Renal pelvis (tissue), 4 donors: ENCODE results near the gene MFSD6. TPM values are rescaled to one million over a fixed set of nuclear protein-coding genes. Genes with fewer than 3 reads are reported as not detected.
"Not testable (repeated sequence)": the region's sequence is repeated elsewhere in the genome, so short reads cannot be mapped to it uniquely, and the experiment has no call there.

ENCODE experiments used
- DNase-seq: peaks from one replicate; pipeline ENCODE4 v3.0.0-alpha.2; 2013
- polyA plus RNA-seq, 3 donors: library from polyadenylated mRNA; unstranded; fragments of 120-200 nt; gene quantifications; one replicate each; pipeline ENCODE4 v1.2.1, GENCODE V29; 2013; ENCODE audit not compliant: insufficient read length in 3 of 3

The MFSD6 gene
- polyA plus RNA-seq, 3 donors: 12.9 to 16.1 (median 13.7) TPM

DNA sequence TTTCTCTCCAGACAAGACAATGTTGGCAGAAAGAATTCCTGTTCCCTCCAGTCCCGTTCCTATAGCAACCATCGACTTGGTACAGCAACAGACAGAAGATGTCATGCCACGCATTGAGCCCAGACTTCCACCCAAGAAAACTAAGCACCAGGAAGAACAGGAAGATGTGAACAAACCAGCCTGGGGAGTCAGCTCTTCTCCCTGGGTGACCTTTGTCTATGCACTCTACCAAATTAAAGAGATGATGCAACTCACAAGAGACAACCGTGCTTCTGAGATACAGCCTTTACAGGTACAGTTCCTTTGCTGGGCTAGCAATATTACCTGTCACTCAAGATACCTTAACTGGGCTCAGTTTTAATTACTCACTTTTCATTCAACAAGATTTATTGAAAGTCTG, 89.3 kb downstream of the MFSD6 start:
- no peak for DNase-seq

DNA sequence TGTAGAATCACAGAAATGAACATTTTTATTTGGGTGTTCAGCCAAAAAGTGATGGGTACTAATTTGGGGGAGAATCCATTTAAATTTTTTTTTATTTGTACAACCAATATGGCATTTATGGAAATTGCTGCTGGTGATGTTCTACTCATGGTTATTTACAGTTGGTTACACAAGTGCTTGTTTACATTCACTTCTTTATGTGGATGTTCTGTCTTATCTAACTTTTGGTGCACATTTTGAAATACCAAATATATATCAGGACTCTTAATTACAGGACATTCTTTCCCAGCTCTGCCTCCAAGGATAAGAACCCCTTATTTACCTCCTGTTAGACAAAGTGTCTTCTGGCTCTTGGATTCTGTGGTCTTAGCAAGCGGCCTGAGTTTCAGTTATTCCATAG, 91.1 kb downstream of the MFSD6 start:
- no peak for DNase-seq

DNA sequence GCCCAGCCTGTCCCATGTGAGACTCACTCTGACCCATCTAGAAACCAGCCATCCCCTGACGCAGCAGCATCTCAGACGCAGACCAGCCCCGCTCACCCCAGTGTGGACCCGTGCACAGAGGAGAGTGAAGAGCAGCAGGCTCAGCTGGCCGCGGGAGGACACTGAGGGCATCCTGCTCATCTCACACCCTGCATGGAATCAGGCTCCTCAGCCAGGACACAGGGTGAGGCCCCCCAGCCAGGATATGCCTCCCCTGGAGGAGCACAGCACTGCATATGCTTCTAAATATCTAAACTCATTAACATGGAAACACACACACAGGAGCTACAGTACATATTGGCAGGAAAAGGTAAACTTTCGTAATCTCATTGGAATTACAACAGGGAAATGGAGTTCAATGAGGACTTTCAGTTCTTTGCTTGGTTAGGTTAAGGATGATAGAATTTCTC, 91.9 kb downstream of the MFSD6 start:
- DNase-seq: no peak

DNA sequence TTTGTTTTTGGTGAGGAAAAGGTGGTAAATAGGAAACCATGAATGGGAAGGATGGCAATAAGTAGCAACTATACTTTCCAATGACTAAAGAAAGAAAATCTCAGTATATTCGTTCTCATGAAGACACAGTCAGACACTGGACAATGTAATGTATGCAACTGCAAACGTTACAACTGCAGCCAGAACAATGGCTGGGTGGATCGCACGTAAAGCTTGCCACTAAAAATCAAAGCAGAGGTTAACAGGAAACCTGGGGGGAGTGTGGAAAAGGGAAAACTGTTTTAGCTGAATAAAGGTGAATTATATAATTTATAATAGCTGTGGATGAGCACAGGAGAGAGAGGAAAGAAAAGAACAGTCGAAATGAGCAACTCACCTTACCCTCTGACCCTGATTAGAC, 93.1 kb downstream of the MFSD6 start:
- no peak for DNase-seq

DNA sequence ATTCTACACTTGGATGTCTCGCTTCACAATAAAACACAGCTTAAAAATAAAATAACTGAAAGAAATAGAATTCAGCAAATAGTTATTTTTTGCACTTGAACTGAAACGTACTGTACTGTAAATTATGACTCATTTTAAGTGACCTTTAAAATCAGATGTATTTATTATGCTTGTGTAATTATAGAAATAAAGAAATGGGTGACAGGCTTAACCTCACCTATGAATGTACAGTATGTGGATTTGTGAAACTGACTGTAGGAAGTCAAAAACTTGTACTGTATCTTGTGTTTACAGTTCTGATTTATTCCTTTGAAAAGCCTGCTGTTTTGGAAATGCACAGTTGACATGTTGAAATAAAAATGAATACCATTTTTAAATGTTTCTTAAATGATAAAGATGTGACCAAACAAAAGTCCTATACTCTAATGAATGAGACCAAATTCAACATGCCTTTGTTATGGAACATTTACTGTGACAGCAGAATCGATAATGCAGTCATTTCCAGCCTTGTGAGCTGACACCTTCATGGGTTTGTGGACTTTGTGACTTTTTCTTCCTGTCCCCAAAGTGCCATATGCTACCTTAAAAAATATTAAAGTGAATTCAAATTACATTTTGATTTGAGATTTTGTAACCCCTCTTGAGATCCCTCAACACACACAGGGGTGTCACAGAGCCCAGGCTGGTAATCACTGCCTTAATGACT, 93.7 kb downstream of the MFSD6 start:
- DNase-seq: no peak

DNA sequence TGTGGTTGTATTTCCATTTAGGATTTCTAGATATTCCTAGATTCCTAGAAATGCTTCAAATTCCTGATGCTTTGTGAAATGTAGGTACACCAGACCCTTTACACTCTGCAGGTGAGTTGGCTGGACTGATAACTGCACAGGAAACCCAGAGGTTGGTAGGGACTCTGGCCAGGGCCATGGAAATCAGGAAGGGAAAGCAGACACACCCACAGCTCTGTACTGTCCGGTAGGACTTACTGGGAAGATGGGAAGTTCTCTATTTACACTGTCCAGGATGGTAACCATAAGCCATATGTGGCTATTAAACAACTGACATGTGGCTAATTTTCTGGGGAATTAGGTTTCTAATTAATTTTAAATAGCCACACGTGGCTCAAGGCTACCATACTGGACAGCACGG, 94.9 kb downstream of the MFSD6 start:
- no peak for DNase-seq

DNA sequence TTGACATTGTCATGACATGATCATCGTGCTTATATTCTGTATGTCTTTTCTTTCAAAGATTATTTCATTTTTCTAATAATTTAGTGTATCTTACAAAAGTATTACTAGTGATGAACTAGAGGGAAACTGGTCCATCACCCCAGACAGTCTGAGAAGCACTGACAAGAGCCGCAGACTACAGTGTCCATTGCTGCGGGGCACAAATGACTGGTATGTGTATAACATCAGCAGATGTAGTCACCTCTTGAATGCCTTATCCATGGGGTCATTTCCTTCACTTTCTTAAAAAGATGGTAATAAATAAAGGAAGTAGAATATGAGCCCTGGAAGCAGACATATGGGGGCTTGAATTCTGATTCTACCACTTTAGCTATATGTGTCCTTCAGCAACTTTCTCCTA, 96.8 kb downstream of the MFSD6 start:
- no peak for DNase-seq

DNA sequence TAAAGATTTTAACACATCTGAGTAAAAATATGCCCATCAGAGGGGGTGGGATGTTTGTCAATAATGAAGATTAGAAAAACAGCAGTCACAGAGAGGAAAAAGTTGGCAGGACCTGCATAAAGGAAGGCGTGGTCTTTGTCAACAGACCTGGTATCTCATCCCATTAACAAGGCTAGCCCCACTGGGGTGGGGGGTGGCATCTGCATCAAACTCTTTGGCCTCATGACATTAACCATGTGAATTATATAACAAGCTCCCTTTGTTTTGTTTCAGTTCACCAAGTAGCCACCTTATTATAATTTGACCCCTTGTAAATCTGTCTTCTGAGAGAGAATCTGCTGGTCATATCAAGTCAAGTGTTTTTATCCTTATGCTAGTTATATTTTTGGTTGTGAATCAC, 97.5 kb downstream of the MFSD6 start:
- DNase-seq: no peak

DNA sequence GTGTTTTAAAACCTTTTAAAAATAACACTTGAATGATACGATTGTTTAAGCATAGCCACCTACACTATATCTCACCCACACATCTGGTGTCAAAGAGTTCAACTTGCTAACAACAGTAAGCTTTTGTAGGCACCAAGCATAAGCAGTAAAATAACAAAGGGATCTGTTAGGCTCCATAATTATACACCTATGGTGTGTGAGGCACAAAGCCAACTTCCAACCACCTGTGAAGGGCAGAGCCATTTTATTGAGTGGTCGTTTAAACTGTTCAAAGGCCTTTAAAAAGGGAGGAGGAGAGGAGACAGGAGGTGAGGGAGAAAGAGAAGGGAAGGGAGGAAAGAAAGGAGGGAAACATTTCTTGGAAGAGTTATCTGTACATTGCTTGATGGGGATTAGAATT, 98.5 kb downstream of the MFSD6 start:
- DNase-seq: no peak

DNA sequence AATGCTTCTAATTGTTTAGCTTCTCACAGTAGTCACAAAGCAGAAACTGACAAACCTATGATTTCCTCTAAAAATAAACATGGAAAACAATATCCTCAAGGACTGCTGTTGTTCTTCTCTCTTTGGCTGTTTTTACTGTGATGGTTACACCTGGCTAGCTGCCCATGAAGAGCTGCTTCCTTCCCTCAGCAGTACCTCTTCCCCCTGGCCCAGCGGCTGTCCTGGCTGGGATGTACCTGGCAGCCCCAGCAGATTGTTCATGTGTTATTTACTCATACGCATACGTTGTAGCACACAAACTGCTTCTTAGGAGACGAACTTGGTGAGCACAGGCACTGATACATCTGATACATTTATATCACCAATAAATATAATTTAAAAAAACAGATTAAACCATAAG, 99.0 kb downstream of the MFSD6 start:
- no peak for DNase-seq

DNA sequence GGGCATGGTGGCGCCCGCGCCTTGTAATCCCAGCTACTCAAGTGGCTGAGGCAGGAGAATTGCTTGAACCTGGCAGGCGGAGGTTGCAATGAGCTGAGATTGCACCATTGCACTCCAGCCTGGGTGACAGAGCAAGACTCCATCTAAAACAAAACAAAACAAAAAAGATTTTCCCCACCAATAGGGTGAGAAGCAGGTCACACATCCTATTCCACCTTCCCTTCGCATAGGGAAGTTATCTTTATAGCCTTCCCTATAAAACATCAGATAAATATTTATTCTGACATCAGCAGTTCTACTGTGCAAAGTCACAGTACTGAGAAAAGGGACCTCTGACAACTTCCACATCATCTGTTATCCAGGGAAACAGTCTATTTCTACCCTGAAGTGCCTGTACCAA, 101.7 kb downstream of the MFSD6 start:
- DNase-seq: not testable (repeated sequence)

DNA sequence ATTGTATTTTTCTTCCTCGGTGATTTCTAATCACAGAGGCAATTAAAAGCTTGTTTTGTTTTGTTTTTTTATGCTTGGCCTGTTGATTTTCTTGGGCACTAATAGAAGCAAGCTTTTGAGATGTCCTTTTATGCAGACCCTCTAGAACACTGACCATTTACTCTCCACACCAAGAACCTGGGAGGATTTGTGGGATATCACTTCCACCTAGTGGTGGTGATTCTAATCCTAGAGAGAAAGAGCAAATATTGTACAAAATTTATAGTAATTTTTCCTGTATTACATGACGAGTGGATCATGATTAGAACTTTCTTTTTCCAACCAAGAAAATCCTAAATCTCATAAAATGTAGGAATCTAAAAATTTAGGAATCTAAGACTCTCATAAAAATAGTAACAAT, 102.9 kb downstream of the MFSD6 start:
- DNase-seq: peak; percentile 14

DNA sequence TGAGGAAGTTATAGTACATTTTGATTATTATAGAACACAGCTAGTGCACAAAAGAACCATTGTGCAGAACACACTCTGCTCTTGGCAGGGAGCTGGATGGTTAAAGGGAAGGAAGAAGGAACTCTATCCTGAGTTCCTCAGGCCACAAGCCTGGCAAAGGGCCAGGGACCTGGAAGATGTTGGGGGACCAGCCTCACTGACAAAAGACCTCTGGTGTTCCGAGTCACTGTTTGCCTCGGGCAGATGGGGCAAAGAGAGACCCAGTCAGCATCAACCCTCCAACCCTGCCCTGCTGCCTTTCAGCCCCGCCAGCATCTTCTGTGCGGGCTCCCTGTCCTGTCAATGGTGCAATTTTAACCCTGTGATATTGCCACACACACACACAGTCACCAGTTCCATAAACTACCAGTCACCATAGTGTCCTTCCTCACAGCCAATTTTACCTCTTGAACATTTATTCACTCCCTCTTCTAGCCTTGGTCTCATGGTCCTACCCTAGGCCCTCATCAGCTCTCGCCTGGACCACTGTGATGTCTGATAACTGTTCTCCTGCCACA, 104.5 kb downstream of the MFSD6 start:
- no peak for DNase-seq

DNA sequence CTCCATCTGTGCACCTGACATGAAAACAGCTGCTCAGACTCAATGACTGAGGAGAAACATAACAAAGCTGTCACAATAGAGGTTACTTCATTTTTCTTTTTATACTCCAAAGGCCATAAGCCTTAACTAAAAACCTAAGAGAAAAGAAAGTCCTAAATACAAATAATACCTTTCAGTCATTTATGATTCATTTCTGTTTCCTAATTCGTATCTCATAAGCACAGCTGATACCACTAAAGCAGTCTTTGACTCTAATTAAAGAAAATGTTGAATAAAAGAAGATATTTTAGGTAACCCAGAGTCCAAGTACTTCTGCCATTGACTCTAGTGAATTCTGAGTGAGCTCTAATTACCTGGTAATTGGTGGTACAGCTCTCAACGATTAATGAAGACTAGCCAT, 105.7 kb downstream of the MFSD6 start:
- DNase-seq: no peak

DNA sequence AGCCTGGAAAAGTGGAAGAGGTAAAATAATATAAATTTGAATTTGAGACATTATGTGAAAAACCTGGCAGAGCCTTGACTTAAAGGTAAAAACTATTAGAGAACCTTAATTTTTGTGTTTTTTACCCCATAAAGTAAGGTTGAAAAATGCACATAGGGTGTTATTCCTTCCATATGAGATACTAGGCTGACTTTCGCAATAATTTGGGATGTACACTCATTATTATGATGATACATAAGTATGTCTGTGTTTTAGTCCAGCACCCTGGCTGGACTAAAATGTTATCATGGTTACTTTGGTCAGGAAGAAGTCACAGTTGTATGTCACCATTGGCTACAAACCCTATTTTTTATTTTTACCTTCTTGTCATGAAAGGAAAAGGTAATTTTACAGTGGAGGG, 106.5 kb downstream of the MFSD6 start:
- no peak for DNase-seq

DNA sequence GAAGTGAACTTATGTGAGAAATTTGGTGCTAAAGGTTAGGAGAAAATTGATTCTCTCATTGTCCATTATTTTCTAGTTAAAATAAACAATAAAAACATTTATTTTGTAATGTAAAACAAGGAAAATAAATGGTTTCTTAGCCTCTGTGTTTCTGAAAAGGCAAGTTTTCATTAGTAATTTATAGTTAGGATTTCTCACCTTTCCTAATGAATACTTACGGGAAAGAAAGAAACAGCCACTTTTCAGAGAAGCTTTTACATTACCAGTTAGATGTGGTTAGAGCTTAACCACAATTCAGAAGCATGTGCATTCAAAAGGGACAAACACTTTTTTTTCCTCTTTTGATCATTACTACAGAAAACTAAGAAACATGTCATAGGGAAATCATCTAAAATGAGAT, 107.5 kb downstream of the MFSD6 start:
- no peak for DNase-seq

DNA sequence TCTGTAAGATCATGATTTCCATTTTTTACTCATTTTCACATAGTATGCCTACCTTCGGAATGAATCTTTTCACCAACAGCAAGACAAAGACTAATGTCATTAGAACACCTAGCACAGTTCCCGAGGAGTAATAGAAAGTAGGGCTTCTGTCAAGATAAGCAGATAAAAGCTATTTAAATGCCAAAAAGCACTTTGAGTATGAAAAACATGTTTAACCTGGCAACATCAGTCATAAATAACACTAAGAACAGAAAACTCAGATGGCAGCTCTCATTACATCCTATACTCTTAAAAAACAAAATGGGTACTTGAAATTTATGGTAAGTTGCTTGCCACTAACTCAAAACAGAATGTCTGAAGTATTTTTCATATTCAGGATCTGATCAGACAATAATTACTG, 109.3 kb downstream of the MFSD6 start:
- DNase-seq: no peak

DNA sequence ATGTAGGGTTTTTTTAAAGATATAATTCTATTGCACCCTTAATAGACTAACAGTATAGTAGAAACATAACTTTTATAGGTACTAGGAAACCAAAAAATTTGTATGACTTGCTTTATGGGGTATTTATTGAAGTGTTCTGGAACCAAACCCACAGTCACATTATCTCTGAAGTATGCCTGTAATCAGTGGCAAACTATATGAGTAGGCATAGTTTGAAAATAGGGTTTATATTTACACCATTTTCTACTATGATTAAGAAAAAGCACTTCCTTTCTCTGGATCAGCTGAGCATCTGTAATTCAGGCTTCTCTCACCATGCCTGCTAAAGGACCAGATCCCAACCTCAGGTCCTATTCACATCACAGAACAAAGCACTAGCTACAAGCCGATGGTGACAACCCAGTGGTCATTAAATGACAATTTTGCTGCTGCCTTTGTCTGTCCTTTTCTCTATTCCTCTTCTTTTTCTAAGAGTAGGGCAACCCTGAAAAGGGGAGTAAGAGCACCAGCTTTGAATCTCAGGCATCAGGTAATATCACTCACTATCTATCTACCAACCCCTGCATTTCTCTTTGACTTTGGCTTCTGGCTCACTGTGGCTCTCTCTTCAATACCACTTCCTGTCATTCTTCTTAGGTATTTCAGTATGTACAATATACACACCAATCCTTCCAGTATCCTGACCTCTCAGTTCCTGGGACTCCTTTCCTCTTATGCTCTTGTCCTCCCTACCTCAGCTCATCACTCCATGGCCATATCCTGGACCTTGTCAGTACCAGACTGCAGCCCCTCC, 112.0 kb downstream of the MFSD6 start:
- no peak for DNase-seq

DNA sequence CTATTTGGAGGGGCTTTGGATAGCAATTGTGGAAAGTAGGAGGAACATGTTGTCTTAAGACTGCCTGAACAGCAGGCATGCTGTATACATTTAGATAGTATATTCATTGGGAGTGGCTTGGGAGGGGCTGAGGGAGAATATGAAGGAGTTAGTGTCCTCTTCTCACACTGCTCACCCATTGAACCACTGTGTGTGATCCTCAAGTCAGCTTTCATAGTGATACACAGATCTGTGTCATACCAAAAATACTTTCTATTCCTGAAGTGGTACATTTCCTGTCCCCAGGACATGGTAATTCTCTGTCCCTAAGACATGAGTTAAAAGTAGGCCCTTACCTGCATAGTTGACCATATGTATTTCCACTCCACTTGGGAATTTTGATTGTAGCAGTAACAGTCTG, 116.8 kb downstream of the MFSD6 start:
- DNase-seq: no peak

DNA sequence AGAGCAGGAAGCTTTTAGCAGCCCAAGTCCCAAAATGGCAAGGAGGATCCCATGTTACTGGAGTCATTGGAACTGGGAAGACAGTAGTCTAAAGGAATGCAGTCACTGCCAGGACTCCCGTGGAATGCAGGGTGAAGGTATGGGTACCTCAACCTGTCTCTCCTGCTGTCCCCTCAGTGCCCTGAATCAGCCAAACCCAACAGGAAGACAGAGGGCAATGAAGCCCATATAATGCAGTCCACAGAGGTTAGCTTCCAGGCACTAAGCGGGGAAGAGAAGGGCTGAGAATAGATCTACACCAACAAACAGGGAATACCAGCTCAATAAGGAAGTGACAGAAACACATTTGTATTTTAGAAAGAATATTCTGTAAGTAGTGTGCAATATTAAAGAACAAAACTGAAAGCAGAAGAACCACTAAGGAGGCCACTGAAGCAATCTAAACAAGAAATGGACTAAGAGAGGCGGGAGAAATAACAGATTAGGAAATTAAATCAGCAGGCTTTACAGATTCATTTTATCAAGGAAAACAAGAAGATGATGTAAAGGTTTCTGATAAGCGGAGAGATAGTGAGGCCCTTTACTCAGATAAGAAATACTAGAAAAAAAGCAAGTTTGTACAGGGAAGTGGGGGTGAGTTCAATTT, 118.1 kb downstream of the MFSD6 start:
- DNase-seq: no peak

DNA sequence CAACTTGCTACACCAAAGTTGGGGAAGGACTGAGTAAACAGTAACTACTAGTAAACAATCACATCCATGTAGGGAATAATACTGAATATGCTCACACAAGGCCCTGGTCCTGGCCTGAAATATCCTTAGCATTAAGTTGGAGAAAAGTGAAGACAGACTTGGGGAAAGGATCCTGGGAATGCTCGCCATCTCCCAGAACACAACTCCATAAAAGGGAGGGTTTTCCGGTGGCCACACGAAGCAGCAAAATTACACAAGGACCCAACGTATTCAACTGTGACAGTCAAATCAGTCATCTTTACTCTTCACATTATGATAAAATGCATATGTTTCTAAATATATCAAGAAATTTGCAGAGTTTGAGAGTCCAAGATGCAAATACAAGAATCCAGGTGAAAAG, 119.1 kb downstream of the MFSD6 start:
- DNase-seq: no peak

DNA sequence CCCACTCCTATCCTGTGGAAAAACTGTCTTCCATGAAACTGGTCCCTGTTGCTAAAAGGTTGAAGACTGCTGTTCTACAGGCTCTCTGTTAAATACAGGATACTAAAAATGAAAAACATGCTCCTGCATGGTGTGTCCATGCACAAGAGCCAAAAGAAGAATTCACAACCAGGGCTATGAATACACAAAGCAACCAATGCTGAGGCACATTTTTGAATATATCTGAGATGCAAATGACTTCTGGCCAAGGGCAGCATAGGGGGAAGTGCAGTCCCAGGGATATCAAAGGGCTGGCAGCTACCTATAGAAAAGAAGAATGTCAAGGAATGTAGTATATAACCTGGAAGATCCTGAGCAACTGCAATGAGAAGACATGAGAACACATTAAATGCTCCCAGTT, 119.8 kb downstream of the MFSD6 start:
- no peak for DNase-seq

DNA sequence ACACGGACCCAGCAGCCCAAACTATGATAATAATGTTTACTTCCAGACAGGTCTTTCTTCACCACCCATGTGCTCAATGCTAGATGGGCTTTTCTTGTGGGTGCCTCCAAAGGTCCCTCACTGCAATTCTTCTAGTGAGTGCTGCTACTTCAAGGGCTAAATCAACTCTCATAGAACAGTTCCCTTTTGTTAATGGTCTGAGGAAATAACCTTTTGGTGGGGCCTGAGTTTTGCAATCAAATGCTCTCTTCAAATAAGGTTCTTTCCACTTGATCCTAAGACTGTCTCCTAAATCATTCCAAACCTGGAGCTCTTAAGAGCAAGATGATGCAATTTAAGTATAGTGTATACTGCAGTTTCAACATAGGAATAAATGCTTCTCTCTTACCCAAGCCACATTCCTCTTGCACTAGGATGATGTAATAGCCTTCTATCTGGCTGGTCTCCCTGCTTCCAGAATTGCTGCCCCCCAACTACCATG, 120.4 kb downstream of the MFSD6 start:
- DNase-seq: no peak
